Activated T-helper 2 cell treated with anti-CD3 and anti-CD28 coated beads, Interferon-gamma antibody, Interleukin-2, Interleukin-4, amounts not matched to agents 10 μg/mL and 5 μg/mL and 100 μg/mL, durations not matched to agents 14 hours and 24 hours and 36 hours (primary cell): ENCODE measurements around the gene OGFOD2. TPM values are rescaled to one million over a fixed set of nuclear protein-coding genes. Genes with fewer than 3 reads are reported as not detected.

ENCODE experiments used
- DNase-seq: peaks from one replicate; pipeline ENCODE4 v3.0.0; 2021; ENCODE audit warnings: low spot score
- H3K27ac Mint-ChIP-seq: one replicate; pipeline ENCODE4 v1.8.0; 2021; ENCODE audit warnings: mixed read lengths
- H3K27me3 Mint-ChIP-seq: one replicate; pipeline ENCODE4 v1.8.0; 2021; ENCODE audit warnings: low read depth, mixed read lengths
- H3K36me3 Mint-ChIP-seq: one replicate; pipeline ENCODE4 v1.8.0; 2021; ENCODE audit warnings: low read depth, mixed read lengths
- H3K4me1 Mint-ChIP-seq: one replicate; pipeline ENCODE4 v1.8.0; 2021; ENCODE audit warnings: low read depth, mixed read lengths
- H3K4me3 Mint-ChIP-seq: one replicate; pipeline ENCODE4 v1.8.0; 2021; ENCODE audit warnings: low read depth, mild to moderate bottlenecking, moderate library complexity, mixed read lengths
- H3K9me3 Mint-ChIP-seq: one replicate; pipeline ENCODE4 v1.8.0; 2021; ENCODE audit warnings: mixed read lengths
- intact Hi-C: fragments of 100-400 bp; cut with micrococcal nuclease; formaldehyde crosslinking; loops from one replicate; pipeline ENCODE4 v1.15.1; 2023
- total RNA-seq: library from RNA; stranded (reverse); gene quantifications from 2 replicates; pipeline ENCODE4 v1.2.3, GENCODE V29; 2022

The OGFOD2 gene
- total RNA-seq, 1 donor from 2014 or later, result 20.3 TPM

GRCh38 chr12:122997343-122998250, 22.6 kb downstream of the OGFOD2 start:
- DNase-seq, result no peak
- intact Hi-C loops, result no loop called here
- Mint-ChIP-seq H3K27me3 (no peaks in the 10 kb centered on the region), H3K36me3 (no peaks in the 10 kb centered on the region), H3K27ac (no peak overlapping the region), H3K4me1 (no peaks in the 10 kb centered on the region), H3K4me3 (no peak overlapping the region), H3K9me3 (no peaks in the 10 kb centered on the region)

GRCh38 chr12:122998316-122998715, 23.3 kb downstream of the OGFOD2 start:
- DNase-seq, result no peak
- Mint-ChIP-seq H3K27ac (no peak overlapping the region), H3K9me3 (no peaks in the 10 kb centered on the region), H3K4me3 (no peak overlapping the region), H3K27me3 (no peaks in the 10 kb centered on the region), H3K36me3 (no peaks in the 10 kb centered on the region), H3K4me1 (no peaks in the 10 kb centered on the region)
- intact Hi-C loops, result no loop called here

DNA sequence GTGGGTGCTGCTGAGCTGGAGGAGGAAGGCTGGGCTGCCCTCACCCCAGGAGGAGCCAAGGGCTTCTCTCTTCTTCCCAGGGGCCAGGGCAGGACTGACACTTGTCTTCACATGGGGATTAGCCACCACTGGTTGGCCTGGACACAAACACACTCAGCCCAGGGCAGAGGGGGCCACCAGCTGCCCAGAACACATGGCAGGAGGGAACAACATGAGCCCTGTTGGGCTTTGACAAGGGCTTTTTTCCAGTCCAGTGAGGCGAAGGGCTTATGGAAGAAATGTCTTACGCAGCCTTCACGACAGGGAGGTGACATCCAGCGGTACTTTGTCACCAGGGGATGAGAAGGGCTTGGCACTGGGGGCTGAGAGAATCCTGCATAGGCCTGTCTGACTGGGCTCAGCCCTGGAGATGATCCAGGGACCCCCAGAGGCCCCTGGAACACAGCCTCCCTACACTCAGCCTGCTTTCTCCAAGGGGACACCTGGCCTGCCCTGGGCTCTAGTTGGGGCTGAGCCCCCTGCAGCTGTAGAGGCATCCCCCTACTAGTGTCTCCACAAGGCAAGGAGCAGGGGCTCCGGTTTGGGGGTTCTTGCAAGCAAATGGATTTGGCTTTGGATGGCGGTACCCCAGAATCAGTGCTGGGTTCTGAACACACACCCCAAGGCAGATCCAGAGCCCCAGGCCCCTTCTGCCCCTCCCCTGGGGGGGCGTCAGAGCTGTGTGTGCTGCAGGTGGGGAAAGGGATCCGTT, 24.3 kb downstream of the OGFOD2 start:
- Mint-ChIP-seq H3K27ac (no peak overlapping the region), H3K4me3 (no peak overlapping the region), H3K27me3 (no peaks in the 10 kb centered on the region), H3K4me1 (no peaks in the 10 kb centered on the region), H3K9me3 (no peaks in the 10 kb centered on the region), H3K36me3 (no peaks in the 10 kb centered on the region)
- DNase-seq, result no peak
- intact Hi-C loops, result no loop called here

DNA sequence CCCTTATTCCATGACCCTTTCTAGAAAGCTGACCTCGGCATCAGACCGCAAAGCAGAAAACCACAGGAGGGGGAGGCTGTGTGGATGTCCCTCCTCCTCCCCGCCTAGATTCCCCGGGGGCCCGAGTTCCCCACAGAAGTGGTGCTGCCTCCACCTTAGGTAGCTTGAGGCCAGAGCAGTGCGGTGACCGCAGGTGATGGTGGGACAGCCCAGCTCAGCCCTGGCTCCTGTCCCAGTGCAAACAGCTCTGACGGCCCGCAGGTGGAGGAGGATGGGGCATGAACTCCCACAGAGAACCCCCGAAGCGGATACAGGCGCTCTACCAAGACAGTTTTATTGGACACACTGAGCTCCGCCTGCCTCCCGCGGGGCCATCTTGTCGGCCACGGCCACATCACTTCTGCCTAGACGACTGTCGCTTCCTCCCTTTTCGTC, 25.0 kb downstream of the OGFOD2 start:
- no peak for DNase-seq
- Mint-ChIP-seq H3K36me3 (no peaks in the 10 kb centered on the region), H3K4me3 (no peak overlapping the region)

DNA sequence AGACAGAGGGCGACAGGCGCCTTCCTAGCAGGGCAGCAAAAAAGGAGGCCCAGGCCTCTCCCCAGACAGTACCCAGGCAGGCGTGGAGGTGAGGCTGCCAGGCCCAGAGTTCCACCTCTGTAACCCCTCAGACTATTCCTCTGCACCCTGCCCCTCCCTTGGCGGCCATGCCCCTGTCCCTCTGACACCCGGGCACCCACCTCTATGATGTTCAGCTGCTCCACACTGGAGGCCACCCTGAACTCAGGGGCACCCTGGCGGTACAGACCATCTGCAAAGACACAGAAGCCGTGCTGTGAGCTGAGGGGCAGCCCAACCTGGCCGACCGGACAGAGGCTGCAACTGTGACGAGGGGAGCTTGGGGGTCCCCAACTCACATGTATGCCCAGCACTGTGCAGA, 25.5 kb downstream of the OGFOD2 start:
- DNase-seq, result no peak
- no peak overlapping the region for H3K4me3 Mint-ChIP-seq
- no peaks in the 10 kb centered on the region for H3K9me3 Mint-ChIP-seq
- no peaks in the 10 kb centered on the region for H3K4me1 Mint-ChIP-seq
- intact Hi-C loops, result no loop called here
- H3K36me3 Mint-ChIP-seq, result no peaks in the 10 kb centered on the region
- no peaks in the 10 kb centered on the region for H3K27me3 Mint-ChIP-seq
- no peak overlapping the region for H3K27ac Mint-ChIP-seq

More for the DNA sequence above, 25.0 kb downstream of the OGFOD2 start:
- H3K4me1 Mint-ChIP-seq, result no peaks in the 10 kb centered on the region
- no peaks in the 10 kb centered on the region for H3K27me3 Mint-ChIP-seq
- no peak overlapping the region for H3K27ac Mint-ChIP-seq
- H3K9me3 Mint-ChIP-seq, result no peaks in the 10 kb centered on the region
- intact Hi-C loops, result no loop called here

- H3K36me3 Mint-ChIP-seq, result no peaks in the 10 kb centered on the region
- no peaks in the 10 kb centered on the region for H3K27me3 Mint-ChIP-seq
- DNase-seq, result no peak
- no peak overlapping the region for H3K4me3 Mint-ChIP-seq
- H3K4me1 Mint-ChIP-seq, result no peaks in the 10 kb centered on the region
- H3K27ac Mint-ChIP-seq, result no peak overlapping the region
- H3K9me3 Mint-ChIP-seq, result no peaks in the 10 kb centered on the region
- intact Hi-C loops, result no loop called here
These were observed 26.4 kb downstream of the OGFOD2 start for GRCh38 chr12:123001464-123001863.

GRCh38 chr12:123003257-123003656, 28.2 kb downstream of the OGFOD2 start:
- H3K4me1 Mint-ChIP-seq, result no peaks in the 10 kb centered on the region
- no peak for DNase-seq

GRCh38 chr12:123004287-123004686, 29.2 kb downstream of the OGFOD2 start:
- no peak for DNase-seq
- H3K4me3 Mint-ChIP-seq, result no peak overlapping the region
- intact Hi-C loops, result no loop called here
- H3K27ac Mint-ChIP-seq, result no peak overlapping the region
- no peaks in the 10 kb centered on the region for H3K27me3 Mint-ChIP-seq
- H3K9me3 Mint-ChIP-seq, result no peaks in the 10 kb centered on the region
- no peaks in the 10 kb centered on the region for H3K4me1 Mint-ChIP-seq
- no peaks in the 10 kb centered on the region for H3K36me3 Mint-ChIP-seq

More at GRCh38 chr12:123003257-123003656, 28.2 kb downstream of the OGFOD2 start:
- Mint-ChIP-seq H3K27me3 (no peaks in the 10 kb centered on the region), H3K4me3 (no peak overlapping the region), H3K9me3 (no peaks in the 10 kb centered on the region), H3K27ac (no peak overlapping the region), H3K36me3 (no peaks in the 10 kb centered on the region)
- intact Hi-C loops, result no loop called here

- Mint-ChIP-seq H3K36me3 (no peaks in the 10 kb centered on the region), H3K9me3 (no peaks in the 10 kb centered on the region), H3K4me3 (no peak overlapping the region), H3K27me3 (no peaks in the 10 kb centered on the region), H3K27ac (no peak overlapping the region), H3K4me1 (no peaks in the 10 kb centered on the region)
- no peak for DNase-seq
- intact Hi-C loops, result no loop called here
These were observed 30.1 kb downstream of the OGFOD2 start for GRCh38 chr12:123005081-123005626.

- no peaks in the 10 kb centered on the region for H3K4me1 Mint-ChIP-seq
- intact Hi-C loops, result no loop called here
- no peaks in the 10 kb centered on the region for H3K9me3 Mint-ChIP-seq
- H3K27me3 Mint-ChIP-seq, result no peaks in the 10 kb centered on the region
- H3K36me3 Mint-ChIP-seq, result no peaks in the 10 kb centered on the region
- H3K27ac Mint-ChIP-seq, result no peak overlapping the region
- no peak for DNase-seq
- no peak overlapping the region for H3K4me3 Mint-ChIP-seq
These were observed 31.9 kb downstream of the OGFOD2 start for GRCh38 chr12:123006977-123007376.

- Mint-ChIP-seq H3K27ac (no peak overlapping the region), H3K4me1 (no peaks in the 10 kb centered on the region), H3K4me3 (no peak overlapping the region), H3K27me3 (no peaks in the 10 kb centered on the region), H3K36me3 (no peaks in the 10 kb centered on the region), H3K9me3 (no peaks in the 10 kb centered on the region)
- no peak for DNase-seq
- intact Hi-C loops, result no loop called here
These were observed 35.1 kb downstream of the OGFOD2 start for GRCh38 chr12:123010110-123010509.

GRCh38 chr12:123010681-123011080, 35.6 kb downstream of the OGFOD2 start:
- no peaks in the 10 kb centered on the region for H3K27me3 Mint-ChIP-seq
- H3K36me3 Mint-ChIP-seq, result no peaks in the 10 kb centered on the region
- intact Hi-C loops, result no loop called here
- no peak overlapping the region for H3K27ac Mint-ChIP-seq
- no peaks in the 10 kb centered on the region for H3K4me1 Mint-ChIP-seq
- no peaks in the 10 kb centered on the region for H3K9me3 Mint-ChIP-seq
- no peak for DNase-seq
- no peak overlapping the region for H3K4me3 Mint-ChIP-seq

GRCh38 chr12:123011701-123012100, 36.7 kb downstream of the OGFOD2 start:
- Mint-ChIP-seq H3K4me3 (no peak overlapping the region), H3K27me3 (no peaks in the 10 kb centered on the region), H3K4me1 (no peaks in the 10 kb centered on the region), H3K9me3 (no peaks in the 10 kb centered on the region), H3K27ac (no peak overlapping the region), H3K36me3 (no peaks in the 10 kb centered on the region)
- intact Hi-C loops, result no loop called here
- DNase-seq, result no peak
